ENCODE results near the gene TMEM273.

TMEM273 gene

DNA sequence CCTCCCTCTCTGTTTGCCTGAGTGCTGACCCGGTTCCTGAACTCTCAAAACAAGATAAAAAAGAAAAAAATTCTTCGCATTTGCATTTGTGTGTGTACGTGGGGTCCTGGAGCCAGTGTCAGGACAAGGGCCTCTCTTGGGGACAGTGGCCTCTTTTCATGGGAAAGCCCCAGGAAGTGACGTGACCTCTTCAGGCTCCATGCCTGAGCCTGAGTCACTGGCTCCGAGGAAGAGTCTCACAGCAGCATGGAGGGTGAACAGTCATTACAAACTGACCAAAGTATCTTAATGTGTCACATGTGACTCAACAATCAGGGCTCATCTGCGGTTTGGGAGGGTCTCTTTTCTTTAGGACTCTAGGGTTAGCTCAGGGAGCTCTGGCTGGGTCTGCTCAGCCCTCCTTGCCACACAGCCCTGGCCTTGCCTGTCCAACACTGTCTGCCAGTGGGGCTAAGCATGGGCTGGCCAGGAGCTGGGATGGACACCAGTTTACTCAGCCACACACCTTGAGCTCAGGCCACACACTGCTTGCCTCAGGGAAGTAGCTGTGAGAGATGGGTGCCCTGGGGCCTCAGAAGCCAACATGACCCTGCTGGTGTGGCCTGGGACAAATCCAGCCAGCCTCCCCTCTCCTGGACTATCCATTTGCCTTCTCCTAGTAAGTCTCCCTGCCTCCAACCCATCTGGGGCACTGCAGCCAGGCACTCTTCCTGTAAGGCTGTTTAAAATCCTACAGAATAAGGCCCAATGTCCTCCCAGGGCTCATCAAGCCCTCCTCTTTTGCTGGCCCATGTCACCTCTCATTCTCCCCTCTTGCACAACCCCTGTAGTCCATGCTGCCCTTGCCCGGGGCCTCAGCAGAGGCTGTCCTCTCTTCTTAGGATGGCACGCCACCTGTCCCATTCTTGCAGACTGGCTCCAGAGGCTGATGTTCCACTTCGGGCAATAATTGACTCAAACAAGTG is 10.5 kb downstream of the TMEM273 start:
- ATAC-seq = no peak
- TF ChIP-seq CSDC2 (CRISPR knock-in tag; IDR thresholded peaks at IDR 0.05) = no peak
- TF ChIP-seq ZNF565 (CRISPR knock-in tag; conservative IDR thresholded peaks at IDR 0.05; ENCODE audit: low read depth) = no peak
- TF ChIP-seq ARNTL (CRISPR knock-in tag; IDR thresholded peaks at IDR 0.05; ENCODE audit: borderline replicate concordance, low read depth) = no peak
- TF ChIP-seq RARB (CRISPR knock-in tag; IDR thresholded peaks at IDR 0.05) = no peak
- TF ChIP-seq ZFP3 (CRISPR knock-in tag; IDR thresholded peaks at IDR 0.05) = no peak
- no peak for TF ChIP-seq BACH2 (CRISPR knock-in tag; IDR thresholded peaks at IDR 0.05; ENCODE audit: borderline replicate concordance)
- TF ChIP-seq SNAI2 (CRISPR knock-in tag; IDR thresholded peaks at IDR 0.05) = no peak
- no peak for TF ChIP-seq OSR1 (CRISPR knock-in tag; IDR thresholded peaks at IDR 0.05)
- no peak for TF ChIP-seq TCF4 (CRISPR knock-in tag; IDR thresholded peaks at IDR 0.05; ENCODE audit: borderline replicate concordance)
- TF ChIP-seq ZFP30 (CRISPR knock-in tag; IDR thresholded peaks at IDR 0.05) = no peak
- TF ChIP-seq ZNF8 (CRISPR knock-in tag; IDR thresholded peaks at IDR 0.05) = no peak
- TF ChIP-seq TOX (CRISPR knock-in tag; IDR thresholded peaks at IDR 0.05; ENCODE audit: borderline replicate concordance) = no peak

DNA sequence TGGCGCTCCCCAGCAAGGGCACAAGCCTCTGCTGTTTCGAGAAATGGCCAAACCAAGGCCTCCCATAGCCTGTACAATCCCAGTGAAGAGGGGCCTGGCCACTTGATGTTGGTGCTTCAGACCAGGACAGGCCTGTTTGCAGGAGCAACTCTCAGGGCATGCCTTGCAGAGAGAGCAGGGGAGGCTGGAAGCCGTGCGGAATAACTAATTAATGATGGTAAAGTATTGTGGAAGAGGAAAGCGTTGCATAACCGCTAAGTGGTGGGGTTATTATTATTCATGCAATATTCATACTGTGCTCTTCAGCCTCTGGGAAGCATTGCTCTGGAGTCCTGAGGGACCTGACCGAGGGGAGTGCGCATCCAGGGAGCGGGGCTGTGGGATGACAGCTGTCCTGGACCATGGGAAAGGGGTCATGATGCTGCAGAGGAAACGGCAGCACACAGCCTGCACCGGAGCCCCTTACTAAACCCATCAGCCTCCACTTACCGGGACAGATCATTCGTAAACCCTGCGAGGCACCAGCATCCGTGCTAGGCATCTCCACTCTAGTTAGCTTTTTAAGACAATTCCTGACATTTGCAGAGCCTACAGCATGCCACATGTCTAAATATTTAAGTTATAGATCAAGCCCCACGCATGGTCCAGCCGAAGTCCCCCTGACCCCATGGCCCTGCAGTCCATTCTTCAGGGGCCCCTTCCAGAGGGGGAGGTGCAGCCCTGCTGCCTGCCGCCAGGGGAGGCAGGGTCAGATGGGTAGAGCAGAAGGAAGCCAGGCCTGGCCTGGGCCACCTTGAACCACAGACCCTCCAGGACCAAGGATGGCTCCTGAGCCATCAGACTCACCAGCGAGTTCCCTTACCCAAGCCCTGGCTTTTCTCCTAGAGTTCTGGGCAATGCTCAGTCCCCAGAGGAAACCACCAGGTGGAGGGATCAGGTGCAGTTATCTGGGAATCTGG is 11.6 kb downstream of the TMEM273 start:
- TF ChIP-seq PPARA (CRISPR knock-in tag; IDR thresholded peaks at IDR 0.05; ENCODE audit: borderline replicate concordance) (no peak), TCF4 (CRISPR knock-in tag; IDR thresholded peaks at IDR 0.05; ENCODE audit: borderline replicate concordance) (no peak), TOX (CRISPR knock-in tag; IDR thresholded peaks at IDR 0.05; ENCODE audit: borderline replicate concordance) (no peak), ZNF70 (CRISPR knock-in tag; IDR thresholded peaks at IDR 0.05) (no peak)
- TF ChIP-seq, protein P1, sequence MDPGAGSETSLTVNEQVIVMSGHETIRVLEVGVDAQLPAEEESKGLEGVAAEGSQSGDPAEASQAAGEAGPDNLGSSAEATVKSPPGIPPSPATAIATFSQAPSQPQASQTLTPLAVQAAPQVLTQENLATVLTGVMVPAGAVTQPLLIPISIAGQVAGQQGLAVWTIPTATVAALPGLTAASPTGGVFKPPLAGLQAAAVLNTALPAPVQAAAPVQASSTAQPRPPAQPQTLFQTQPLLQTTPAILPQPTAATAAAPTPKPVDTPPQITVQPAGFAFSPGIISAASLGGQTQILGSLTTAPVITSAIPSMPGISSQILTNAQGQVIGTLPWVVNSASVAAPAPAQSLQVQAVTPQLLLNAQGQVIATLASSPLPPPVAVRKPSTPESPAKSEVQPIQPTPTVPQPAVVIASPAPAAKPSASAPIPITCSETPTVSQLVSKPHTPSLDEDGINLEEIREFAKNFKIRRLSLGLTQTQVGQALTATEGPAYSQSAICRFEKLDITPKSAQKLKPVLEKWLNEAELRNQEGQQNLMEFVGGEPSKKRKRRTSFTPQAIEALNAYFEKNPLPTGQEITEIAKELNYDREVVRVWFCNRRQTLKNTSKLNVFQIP (CRISPR knock-in tag; IDR thresholded peaks at IDR 0.05; ENCODE audit: borderline replicate concordance, low read depth) = no peak
- ATAC-seq = no peak

DNA sequence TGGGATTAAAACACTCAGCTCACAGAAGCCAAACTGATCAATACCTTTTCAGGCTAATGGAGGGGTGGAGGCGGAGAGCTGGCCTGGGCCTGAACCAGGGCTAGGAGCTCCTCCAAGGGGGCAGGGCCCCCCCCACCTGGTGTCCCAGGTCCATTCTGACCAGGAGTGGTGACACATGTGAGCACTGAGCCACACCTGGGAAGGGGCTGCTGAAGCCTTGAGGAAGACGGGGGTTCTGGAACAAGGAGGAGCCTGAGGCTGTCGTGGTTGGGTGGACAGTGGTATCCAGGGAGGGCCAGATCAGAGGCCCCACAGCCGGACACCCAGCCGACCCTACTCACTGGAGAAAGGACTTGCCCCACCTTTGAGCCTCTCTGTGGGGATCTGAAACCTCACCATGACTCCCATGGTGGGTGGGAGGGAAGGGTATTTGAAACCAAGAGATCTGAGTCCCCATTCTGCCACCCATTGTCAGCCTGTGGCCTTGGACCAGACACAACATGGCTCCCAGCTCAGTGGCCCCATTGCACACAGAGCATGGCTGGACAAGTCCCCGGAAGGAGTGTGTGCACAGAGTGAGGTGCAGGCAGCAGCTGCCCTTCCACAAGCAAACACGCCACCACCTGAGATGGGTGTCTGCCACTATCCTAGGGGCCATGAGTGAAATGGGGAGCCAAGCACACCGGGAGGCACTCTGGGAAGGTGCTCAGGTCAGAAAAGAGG is 12.4 kb downstream of the TMEM273 start:
- TF ChIP-seq, protein P2, sequence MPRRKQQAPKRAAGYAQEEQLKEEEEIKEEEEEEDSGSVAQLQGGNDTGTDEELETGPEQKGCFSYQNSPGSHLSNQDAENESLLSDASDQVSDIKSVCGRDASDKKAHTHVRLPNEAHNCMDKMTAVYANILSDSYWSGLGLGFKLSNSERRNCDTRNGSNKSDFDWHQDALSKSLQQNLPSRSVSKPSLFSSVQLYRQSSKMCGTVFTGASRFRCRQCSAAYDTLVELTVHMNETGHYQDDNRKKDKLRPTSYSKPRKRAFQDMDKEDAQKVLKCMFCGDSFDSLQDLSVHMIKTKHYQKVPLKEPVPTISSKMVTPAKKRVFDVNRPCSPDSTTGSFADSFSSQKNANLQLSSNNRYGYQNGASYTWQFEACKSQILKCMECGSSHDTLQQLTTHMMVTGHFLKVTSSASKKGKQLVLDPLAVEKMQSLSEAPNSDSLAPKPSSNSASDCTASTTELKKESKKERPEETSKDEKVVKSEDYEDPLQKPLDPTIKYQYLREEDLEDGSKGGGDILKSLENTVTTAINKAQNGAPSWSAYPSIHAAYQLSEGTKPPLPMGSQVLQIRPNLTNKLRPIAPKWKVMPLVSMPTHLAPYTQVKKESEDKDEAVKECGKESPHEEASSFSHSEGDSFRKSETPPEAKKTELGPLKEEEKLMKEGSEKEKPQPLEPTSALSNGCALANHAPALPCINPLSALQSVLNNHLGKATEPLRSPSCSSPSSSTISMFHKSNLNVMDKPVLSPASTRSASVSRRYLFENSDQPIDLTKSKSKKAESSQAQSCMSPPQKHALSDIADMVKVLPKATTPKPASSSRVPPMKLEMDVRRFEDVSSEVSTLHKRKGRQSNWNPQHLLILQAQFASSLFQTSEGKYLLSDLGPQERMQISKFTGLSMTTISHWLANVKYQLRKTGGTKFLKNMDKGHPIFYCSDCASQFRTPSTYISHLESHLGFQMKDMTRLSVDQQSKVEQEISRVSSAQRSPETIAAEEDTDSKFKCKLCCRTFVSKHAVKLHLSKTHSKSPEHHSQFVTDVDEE (CRISPR knock-in tag; IDR thresholded peaks at IDR 0.05) = no peak
- ATAC-seq = no peak

DNA sequence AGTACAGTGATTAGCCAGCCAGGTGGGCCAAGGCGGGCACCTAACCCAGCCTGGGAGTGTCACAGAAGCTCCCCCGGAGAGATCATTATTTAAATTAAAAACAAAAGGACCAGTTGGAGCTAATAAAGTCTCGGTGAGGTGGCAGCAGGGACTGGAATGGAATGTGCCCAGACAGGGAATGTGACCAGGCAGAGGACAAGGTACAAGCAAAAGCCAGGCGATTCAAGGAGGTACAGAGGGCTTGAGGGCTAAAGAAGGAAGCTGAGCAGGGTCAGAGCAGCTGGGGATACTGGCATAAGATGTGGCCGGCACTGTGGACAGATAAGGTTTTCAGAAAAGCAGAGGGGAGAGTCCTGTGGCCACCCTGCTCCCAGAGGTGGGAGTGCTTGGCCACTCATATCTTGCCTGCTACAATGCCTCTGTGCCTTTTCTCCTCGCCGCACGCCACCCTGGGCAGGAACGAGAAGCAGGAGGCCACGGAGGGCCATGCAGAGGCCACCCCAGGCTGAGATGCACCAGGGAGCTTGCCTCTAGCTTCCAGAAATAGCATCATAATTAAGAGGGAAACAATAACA is 13.2 kb downstream of the TMEM273 start:
- TF ChIP-seq, protein P2 (CRISPR knock-in tag; IDR thresholded peaks at IDR 0.05) = no peak
- TF ChIP-seq ZNF565 (CRISPR knock-in tag; conservative IDR thresholded peaks at IDR 0.05; ENCODE audit: low read depth) = no peak
- TF ChIP-seq TOX (CRISPR knock-in tag; IDR thresholded peaks at IDR 0.05; ENCODE audit: borderline replicate concordance) = no peak
- TF ChIP-seq, protein P1 (CRISPR knock-in tag; IDR thresholded peaks at IDR 0.05; ENCODE audit: borderline replicate concordance, low read depth) = no peak
- no peak for TF ChIP-seq BACH2 (CRISPR knock-in tag; IDR thresholded peaks at IDR 0.05; ENCODE audit: borderline replicate concordance)
- TF ChIP-seq ZC3H10 (CRISPR knock-in tag; IDR thresholded peaks at IDR 0.05) = no peak
- TF ChIP-seq ARNTL (CRISPR knock-in tag; IDR thresholded peaks at IDR 0.05; ENCODE audit: borderline replicate concordance, low read depth) = no peak
- TF ChIP-seq ZNF8 (CRISPR knock-in tag; IDR thresholded peaks at IDR 0.05) = no peak
- no peak for TF ChIP-seq ZFP3 (CRISPR knock-in tag; IDR thresholded peaks at IDR 0.05)
- TF ChIP-seq ZFP30 (CRISPR knock-in tag; IDR thresholded peaks at IDR 0.05) = no peak
- TF ChIP-seq, protein P3, sequence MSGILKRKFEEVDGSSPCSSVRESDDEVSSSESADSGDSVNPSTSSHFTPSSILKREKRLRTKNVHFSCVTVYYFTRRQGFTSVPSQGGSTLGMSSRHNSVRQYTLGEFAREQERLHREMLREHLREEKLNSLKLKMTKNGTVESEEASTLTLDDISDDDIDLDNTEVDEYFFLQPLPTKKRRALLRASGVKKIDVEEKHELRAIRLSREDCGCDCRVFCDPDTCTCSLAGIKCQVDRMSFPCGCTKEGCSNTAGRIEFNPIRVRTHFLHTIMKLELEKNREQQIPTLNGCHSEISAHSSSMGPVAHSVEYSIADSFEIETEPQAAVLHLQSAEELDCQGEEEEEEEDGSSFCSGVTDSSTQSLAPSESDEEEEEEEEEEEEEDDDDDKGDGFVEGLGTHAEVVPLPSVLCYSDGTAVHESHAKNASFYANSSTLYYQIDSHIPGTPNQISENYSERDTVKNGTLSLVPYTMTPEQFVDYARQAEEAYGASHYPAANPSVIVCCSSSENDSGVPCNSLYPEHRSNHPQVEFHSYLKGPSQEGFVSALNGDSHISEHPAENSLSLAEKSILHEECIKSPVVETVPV (CRISPR knock-in tag; IDR thresholded peaks at IDR 0.05) = no peak
- ATAC-seq = no peak

Data from SK-N-SH treated with all-trans-retinoic acid at 6 μM for 48 hours (cell line).